DMS114 treated with DMSO at 0.1 percent for 48 hours (cell line): ENCODE data around the gene IFNG-AS1.

Source experiments
- DNase-seq: peaks from one replicate; lab custom pipeline; 2025; ENCODE audit not compliant: unreplicated experiment; lab: John Stamatoyannopoulos, UW

Gene IFNG-AS1

DNA sequence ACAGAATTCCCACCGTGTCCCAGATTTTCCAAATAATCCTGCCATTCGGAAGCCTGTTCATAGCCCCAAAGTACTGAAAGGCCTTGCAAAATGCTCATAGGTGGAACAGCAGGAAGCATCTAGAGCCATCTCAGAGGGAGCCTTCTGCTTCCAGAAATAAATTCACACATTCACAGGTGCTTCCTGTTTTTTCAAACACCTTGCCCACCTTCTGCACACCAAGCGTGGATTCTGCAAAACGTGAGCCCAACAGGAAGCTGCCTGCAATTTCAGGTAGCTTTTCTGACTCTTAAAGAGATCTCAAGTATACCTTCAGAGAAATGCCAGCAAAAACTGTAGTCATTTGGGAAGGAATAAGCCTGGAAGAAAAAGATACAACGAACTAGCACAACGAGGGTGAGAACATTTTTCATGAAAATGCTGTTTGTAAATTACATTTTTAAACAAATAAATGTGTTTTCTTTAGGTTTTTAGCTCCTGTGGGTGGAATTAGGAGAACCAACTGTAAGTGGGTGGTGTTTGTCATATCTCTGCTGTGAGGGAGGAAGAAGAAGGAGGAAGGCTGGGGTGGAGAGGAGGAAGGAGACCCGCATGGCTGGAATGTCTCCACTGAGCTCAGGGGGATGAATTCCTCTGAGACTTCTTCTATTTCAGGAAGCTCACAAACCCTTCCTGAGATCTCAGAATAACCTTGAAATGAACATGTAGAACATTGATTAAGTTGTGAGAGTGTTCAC is at the start of gene IFNG-AS1:
Gene IFNG-AS1 (plus strand): TSS at position 264 of the 737 bp plus-strand sequence.
- DNase-seq: no peak

DNA sequence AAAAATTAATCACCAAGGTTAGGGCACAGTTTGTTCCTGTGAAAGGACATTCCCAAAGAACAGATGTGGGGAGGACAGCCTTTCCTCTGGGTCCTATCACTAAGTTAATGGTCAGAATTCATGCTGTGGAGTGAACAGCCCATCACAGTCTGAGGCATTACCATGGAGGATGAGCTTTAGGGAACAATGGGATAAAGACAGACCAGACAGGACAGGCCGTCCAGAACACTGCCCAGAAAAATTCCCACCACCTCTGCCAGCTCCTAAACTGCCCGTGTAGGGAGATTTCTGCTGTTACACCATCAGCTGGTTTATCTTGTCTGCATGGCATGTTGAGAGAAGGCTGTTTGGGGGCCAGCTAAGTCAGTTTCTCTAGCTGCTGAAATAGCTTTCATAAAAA is 49.6 kb upstream of the IFNG-AS1 start:
- DNase-seq: no peak

- DNase-seq: no peak
Observed at GRCh38 chr12:67940780-67941243, 48.4 kb upstream of the IFNG-AS1 start.

DNA sequence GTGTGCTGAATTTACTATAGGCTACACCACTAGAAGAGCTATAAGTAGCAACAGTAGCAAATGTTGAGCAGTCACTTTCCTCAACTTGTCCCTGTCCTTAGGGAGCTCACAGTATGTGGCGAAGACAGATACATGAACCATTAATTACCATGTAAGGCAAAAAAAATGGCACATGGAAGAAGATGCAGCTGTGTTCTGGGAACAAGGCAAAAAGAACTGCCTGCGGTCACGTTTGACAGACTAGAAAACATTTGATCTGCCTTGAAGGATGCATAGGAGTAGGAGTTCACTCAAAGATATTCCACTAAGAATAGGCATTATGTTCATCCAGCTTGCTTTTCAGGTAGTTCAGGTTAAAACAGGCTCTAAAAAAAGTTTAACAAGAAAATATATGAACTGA is 46.5 kb upstream of the IFNG-AS1 start:
- DNase-seq: no peak

DNA sequence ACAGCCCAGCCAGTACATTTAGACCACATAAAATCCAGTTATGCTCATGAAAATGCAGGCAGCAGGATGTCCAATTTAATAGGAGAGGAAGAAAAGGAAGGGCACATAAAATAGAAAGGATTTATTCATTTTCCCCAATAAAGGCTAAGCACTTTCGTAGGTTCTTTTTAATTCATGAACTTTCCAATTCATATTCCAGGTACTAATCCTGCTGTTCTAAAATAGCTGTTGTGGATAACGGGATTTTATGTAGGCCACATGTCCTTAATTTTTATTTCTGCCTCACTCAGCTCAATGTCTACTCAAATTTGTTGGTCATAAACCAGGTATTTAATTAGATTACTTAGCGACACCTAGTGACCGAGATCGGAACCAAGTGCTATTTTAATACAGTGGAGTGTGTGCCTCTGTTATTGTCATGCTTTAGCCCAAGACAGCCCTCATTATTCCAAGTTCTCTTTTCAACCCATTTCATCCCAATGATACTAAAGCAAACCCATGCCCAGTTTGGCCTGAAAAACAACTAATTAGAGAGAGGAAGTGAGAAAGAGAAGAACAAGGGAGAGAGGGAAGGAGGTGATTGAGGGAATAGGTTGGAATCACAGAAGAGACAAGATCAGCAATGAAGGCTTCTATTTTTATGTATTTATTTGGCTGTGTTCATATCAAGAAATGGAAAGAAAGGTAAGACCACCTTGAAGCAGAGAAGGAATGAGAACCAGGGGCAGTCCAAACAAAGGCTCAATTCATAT is 45.9 kb upstream of the IFNG-AS1 start:
- DNase-seq: peak; percentile 72

DNA sequence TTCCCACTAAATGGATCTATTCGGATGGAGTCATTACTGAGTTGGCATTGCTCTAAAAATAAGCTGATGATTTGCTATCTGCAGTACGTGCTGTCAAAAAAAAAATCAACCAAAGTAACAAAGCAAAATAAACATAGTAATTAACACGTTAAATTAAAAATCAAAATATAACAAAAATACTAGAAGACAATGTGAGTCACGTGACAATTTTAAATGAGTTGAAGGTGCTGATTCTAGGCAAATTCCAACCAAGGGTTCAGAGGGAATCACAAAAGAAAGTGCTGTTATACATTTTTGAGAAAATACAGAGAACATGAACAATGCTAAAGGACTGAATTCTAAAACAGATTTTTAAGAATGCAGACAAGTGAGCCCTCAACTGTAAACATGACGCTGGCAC is 45.2 kb upstream of the IFNG-AS1 start:
- no peak for DNase-seq

GRCh38 chr12:67952787-67953186 is 36.5 kb upstream of the IFNG-AS1 start:
- no peak for DNase-seq

- no peak for DNase-seq
Observed at GRCh38 chr12:67957383-67957782, 31.9 kb upstream of the IFNG-AS1 start.

DNA sequence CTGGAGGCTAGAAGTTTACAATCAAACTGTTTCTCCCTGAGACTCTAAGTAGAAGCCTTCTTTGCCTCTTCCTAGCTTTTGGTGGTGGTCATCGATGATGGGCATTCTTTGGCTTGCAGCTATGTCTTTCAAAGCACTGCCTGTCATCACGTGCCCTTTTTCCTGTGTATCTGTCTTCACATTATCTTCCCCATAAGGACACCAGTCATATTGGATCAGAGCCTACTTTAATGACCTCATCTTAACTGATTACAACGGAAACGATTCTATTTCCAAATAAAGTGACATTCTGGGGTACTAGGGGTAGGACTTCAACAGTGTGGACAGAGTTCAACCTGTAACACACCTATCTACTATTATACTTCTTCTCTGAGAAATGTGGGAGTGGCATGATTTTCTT is 31.1 kb upstream of the IFNG-AS1 start:
- DNase-seq: no peak

- no peak for DNase-seq
Observed at GRCh38 chr12:67964456-67964855, 24.8 kb upstream of the IFNG-AS1 start.

- no peak for DNase-seq
Observed at GRCh38 chr12:67966560-67966959, 22.7 kb upstream of the IFNG-AS1 start.

- DNase-seq: no peak
Observed at GRCh38 chr12:67968321-67968720, 20.9 kb upstream of the IFNG-AS1 start.

DNA sequence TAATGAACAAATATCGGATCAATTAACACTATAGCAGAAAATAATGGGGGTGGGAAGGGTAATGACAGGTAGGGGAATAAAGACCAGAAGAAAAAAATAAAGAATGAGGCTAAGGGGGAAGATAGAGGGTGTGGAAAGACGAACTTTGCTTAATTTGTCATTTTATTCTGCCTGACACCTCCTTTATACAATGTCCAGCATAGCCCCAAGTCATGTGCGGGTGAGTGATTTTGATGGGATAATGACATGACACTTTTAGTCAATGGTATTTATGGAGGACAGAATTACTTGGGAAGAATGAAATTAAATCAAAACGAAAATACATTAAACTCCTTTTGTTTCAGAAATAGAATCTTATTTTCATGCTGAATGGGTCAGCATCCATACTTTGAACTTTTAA is 20.5 kb upstream of the IFNG-AS1 start:
- DNase-seq: no peak

DNA sequence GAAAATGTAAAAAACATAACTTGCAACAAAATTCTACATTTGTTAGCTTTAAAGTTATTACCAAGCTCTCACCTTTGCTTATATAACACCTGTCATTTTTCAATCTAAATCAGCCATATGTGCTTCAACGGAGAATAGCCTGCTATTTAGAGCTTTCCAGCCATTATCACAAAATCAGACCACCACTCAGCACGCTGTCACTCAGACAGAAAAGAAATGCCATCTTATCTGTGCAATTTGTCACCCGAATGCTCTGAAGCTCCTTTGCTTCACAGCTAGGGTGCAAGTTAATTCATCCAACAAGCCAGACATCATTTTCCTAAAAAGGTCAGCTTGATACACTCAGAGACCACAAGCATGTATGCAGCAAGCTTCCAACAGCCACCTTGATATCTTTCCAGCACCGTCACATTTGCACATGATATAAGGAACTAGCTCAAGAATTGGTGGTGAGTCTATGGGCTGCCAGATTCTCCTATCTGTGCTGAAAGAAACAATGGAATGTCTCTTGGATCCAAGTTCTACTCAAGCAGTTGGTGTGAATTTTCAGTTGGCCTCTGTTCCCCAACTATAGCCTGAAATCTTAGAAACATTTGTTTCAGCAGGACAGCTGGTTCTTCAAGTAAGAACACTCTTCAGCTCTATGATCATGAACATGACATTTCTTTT is 20.0 kb upstream of the IFNG-AS1 start:
- no peak for DNase-seq

DNA sequence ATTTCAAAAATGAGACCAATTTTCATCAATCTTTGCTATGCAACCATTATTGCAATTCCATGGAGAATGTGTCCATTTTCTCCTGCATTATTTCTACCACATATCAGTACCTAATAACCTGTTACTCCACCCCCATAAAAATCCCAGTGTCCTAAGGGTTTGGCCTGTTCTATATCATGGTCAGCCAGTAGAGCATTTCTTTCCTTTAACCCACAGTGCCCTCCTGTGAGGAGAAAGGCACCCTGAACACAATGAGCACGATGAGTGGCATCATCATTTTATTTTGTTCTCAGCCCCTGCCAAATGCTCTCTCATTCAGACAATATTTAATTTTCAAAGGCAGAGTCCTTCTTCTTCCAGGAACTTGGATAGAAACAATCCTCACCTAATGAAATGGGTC is 11.6 kb upstream of the IFNG-AS1 start:
- no peak for DNase-seq

DNA sequence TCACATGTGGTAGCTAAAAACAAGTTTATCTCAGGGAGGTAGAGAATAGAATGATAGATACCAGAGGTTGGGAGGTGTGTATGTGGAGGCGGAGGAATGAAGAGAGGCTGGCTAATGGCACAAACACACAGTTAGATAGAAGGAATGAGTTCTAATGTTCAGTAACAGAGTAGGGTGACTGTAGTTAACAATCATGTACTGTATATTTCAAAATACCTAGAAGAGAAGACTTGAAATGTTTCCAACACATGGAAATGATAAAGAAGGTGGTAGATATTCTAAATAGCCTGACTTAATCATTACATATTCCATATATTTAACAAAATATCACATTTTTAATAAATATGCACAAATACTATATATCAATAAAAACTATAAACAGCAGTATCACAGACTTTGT is 8.9 kb upstream of the IFNG-AS1 start:
- DNase-seq: no peak

DNA sequence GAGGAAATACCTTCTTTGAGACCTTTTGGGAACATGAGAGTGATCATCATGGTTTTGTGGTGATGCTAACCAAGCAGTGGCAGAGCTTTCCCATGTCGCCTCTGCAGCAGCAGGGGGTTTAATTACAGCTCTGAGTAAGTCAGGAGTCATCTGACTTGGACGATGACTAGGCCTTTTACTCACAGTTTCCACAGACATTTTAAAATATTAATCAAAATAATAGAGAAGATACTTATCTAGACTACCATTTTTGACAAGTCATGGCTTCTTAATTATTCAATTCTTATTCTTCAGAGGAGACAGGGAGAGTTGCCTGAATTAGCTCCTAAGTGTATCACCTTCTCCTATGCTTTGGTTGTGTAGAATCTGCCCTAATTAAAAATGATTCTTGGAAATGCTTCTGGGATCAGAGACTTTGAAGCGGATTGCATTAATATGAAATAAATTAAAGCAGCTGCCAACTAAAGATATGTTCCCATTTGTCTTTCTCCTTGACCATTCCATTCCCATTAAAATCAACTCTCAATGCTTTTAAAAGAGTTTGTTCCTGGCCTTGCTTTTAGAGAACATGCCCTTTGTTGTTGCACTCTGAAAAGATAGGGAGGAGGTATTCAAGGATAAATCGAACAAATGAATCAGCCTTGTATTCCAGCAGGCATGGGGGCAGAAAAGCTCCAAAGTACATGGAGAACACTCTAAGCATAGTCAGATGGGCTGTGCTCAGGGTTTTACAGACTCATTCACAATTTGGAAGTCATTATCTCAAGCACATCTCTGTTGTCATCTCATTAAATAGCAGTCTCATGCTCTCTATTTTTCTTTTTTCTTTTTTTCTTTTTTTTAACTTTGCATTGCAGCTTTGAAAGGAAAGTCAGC is 7.7 kb upstream of the IFNG-AS1 start:
- no peak for DNase-seq

DNA sequence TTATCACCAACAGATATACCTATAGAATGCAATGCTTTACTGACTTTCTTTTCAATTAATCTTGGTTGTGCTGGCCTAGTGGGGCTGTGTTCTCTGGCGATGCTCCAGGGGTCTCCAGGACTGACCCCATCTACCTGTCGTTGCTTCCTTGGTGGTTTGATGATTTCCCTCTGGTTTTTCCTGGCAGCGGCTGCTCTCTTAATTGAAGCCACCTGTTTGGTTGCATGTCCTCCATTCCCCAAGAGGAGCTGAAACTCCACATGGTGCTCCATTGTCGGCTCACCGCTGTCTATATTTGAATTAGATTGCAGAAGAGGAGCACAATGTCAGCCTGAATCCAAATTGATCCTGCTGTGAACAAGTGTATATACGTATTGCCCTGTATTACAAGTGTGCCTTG is 7.1 kb upstream of the IFNG-AS1 start:
- DNase-seq: no peak

GRCh38 chr12:67986632-67987031 is 2.6 kb upstream of the IFNG-AS1 start:
- DNase-seq: no peak

DNA sequence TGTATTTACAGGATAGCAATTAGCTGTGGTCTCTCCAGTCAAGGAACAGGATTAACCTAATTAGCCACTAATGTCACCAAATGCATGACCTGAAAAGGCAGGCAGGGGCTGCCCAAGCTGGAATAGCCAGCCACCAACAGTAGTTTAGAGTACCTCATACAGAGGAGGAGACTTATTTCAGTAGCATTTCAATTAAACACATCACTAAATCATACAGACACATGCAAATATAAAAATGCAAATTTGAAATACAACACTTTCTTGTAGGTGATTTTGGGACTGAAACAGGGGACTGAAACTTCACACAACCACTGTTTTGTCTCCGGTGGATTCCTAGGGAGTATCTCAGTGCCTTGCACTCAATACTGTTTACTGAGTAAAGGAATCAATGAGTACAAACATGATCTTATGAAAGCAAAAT is 636 bp upstream of the IFNG-AS1 start:
- no peak for DNase-seq

- DNase-seq: no peak
Observed at GRCh38 chr12:67991158-67991557, 1.9 kb downstream of the IFNG-AS1 start.
